ENCODE measurements around the gene AADACL4. TPM values are rescaled to one million over a fixed set of nuclear protein-coding genes. Genes with fewer than 3 reads are reported as not detected.

The AADACL4 gene
- total RNA-seq, 1 donor from 2014 or later = 0.24 TPM

GRCh38 chr1:12597792-12598191 lies 46.1 kb upstream of the AADACL4 start:
- peaks cover 76% of the 10 kb centered on the region for H3K4me1 Mint-ChIP-seq (ENCODE audit: low read depth)
- peak overlapping the region; percentile 39 for H3K27ac Mint-ChIP-seq
- peaks cover 18% of the 10 kb centered on the region for H3K36me3 Mint-ChIP-seq (ENCODE audit: insufficient read depth)
- no peak for TF ChIP-seq CTCF (IDR thresholded peaks at IDR 0.05; ENCODE audit: unreplicated experiment)
- H3K27me3 Mint-ChIP-seq = no peaks in the 10 kb centered on the region
- H3K9me3 Mint-ChIP-seq (ENCODE audit: low read depth) = no peaks in the 10 kb centered on the region
- DNase-seq (ENCODE audit: low spot score, unreplicated experiment) = no peak
- H3K4me3 Mint-ChIP-seq (ENCODE audit: low read depth) = no peak overlapping the region

- no peaks in the 10 kb centered on the region for H3K9me3 Mint-ChIP-seq (ENCODE audit: low read depth)
- peaks cover 18% of the 10 kb centered on the region for H3K36me3 Mint-ChIP-seq (ENCODE audit: insufficient read depth)
- DNase-seq (ENCODE audit: low spot score, unreplicated experiment) = no peak
- H3K4me1 Mint-ChIP-seq (ENCODE audit: low read depth) = peaks cover 77% of the 10 kb centered on the region
- H3K27ac Mint-ChIP-seq = no peak overlapping the region
- no peak for TF ChIP-seq CTCF (IDR thresholded peaks at IDR 0.05; ENCODE audit: unreplicated experiment)
- H3K4me3 Mint-ChIP-seq (ENCODE audit: low read depth) = no peak overlapping the region
- no peaks in the 10 kb centered on the region for H3K27me3 Mint-ChIP-seq
Observed at GRCh38 chr1:12598974-12599373, 44.9 kb upstream of the AADACL4 start.

GRCh38 chr1:12599657-12600056 lies 44.2 kb upstream of the AADACL4 start:
- Mint-ChIP-seq H3K27ac (peak overlapping the region; percentile 5), H3K4me3 (ENCODE audit: low read depth) (no peak overlapping the region), H3K27me3 (no peaks in the 10 kb centered on the region), H3K9me3 (ENCODE audit: low read depth) (no peaks in the 10 kb centered on the region), H3K4me1 (ENCODE audit: low read depth) (peaks cover 77% of the 10 kb centered on the region), H3K36me3 (ENCODE audit: insufficient read depth) (peaks cover 17% of the 10 kb centered on the region)
- TF ChIP-seq CTCF (IDR thresholded peaks at IDR 0.05; ENCODE audit: unreplicated experiment) = no peak
- DNase-seq (ENCODE audit: low spot score, unreplicated experiment) = no peak

GRCh38 chr1:12600335-12600734 lies 43.5 kb upstream of the AADACL4 start:
- no peak overlapping the region for H3K4me3 Mint-ChIP-seq (ENCODE audit: low read depth)
- TF ChIP-seq CTCF (IDR thresholded peaks at IDR 0.05; ENCODE audit: unreplicated experiment) = no peak
- no peaks in the 10 kb centered on the region for H3K27me3 Mint-ChIP-seq
- peaks cover 15% of the 10 kb centered on the region for H3K36me3 Mint-ChIP-seq (ENCODE audit: insufficient read depth)
- no peaks in the 10 kb centered on the region for H3K9me3 Mint-ChIP-seq (ENCODE audit: low read depth)
- H3K27ac Mint-ChIP-seq = peak overlapping the region; percentile 71
- H3K4me1 Mint-ChIP-seq (ENCODE audit: low read depth) = peaks cover 77% of the 10 kb centered on the region
- DNase-seq (ENCODE audit: low spot score, unreplicated experiment) = no peak

GRCh38 chr1:12600880-12601633 lies 42.8 kb upstream of the AADACL4 start:
- peak; percentile 64 for TF ChIP-seq CTCF (IDR thresholded peaks at IDR 0.05; ENCODE audit: unreplicated experiment)
- H3K36me3 Mint-ChIP-seq (ENCODE audit: insufficient read depth) = peaks cover 19% of the 10 kb centered on the region
- DNase-seq (ENCODE audit: low spot score, unreplicated experiment) = no peak
- H3K4me1 Mint-ChIP-seq (ENCODE audit: low read depth) = peaks cover 80% of the 10 kb centered on the region
- H3K9me3 Mint-ChIP-seq (ENCODE audit: low read depth) = no peaks in the 10 kb centered on the region
- peak overlapping the region; percentile 71 for H3K27ac Mint-ChIP-seq
- H3K27me3 Mint-ChIP-seq = no peaks in the 10 kb centered on the region
- H3K4me3 Mint-ChIP-seq (ENCODE audit: low read depth) = no peak overlapping the region

Measured in progenitor cell of endocrine pancreas (in vitro differentiated cells).